ENCODE data around the gene DYNC1I1.

DNA sequence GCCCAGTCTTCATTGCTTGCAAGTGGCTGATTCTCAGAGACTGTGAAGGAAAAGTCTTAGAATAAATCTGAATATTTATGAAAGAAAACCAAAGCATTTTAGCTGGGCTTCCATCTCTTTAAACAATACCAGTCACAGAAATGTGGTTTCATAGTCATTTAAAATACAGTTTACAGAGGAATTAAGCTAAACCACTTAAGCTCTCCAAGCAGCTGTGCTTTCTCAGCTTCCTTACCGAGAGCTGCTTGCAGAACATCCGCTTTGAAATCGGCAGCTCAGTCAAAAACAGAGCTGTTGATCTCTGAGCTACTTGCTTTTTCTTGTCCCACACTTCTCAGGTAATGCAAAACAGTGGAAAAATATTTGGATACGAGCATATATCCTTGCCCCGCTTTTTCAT lies 134.5 kb downstream of the DYNC1I1 start:
- TF ChIP-seq, protein P1, sequence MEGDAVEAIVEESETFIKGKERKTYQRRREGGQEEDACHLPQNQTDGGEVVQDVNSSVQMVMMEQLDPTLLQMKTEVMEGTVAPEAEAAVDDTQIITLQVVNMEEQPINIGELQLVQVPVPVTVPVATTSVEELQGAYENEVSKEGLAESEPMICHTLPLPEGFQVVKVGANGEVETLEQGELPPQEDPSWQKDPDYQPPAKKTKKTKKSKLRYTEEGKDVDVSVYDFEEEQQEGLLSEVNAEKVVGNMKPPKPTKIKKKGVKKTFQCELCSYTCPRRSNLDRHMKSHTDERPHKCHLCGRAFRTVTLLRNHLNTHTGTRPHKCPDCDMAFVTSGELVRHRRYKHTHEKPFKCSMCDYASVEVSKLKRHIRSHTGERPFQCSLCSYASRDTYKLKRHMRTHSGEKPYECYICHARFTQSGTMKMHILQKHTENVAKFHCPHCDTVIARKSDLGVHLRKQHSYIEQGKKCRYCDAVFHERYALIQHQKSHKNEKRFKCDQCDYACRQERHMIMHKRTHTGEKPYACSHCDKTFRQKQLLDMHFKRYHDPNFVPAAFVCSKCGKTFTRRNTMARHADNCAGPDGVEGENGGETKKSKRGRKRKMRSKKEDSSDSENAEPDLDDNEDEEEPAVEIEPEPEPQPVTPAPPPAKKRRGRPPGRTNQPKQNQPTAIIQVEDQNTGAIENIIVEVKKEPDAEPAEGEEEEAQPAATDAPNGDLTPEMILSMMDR (IDR thresholded peaks at IDR 0.05; ENCODE audit: low read depth, low read length, missing input control) = no peak
- TF ChIP-seq, protein P2, sequence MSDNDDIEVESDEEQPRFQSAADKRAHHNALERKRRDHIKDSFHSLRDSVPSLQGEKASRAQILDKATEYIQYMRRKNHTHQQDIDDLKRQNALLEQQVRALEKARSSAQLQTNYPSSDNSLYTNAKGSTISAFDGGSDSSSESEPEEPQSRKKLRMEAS (IDR thresholded peaks at IDR 0.05) = no peak
